C4-2B (cell line): Measurements from ENCODE around the gene POGLUT2.

ENCODE experiments used
- CTCF ChIP-seq: fragments of 450-650 bp; conservative IDR thresholded peaks from 2 replicates; pipeline ENCODE4 v1.5.1; 2017; ENCODE audit warnings: mild to moderate bottlenecking
- ZFX ChIP-seq: fragments of 450-650 bp; IDR thresholded peaks from 2 replicates; pipeline ENCODE4 v1.6.1; 2017

DNA sequence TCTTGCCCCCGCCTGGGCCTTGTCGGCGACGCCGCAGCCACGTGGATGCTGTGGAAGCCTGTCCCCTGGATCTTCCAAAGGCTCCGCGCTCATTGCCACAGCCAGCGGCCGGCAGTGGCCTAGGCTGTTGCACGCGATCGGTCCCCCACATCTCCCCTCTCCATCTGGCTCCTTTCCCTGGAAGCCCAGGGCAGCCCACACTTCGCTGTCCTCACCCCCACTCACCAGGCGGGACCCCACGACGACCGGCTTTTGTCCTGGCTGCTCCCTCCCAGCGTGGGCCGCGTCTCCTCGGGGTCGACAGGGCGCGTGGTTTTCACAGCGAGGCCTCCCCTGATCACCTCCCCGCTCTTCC, 24.6 kb downstream of the POGLUT2 start:
- TF ChIP-seq CTCF (no peak), ZFX (0 out of 2 replicates have a peak, but pooled peaks have one; percentile 16)
